Lung (tissue), 16 donors: Measurements from ENCODE around the gene RBP4. TPM values are rescaled to one million over a fixed set of nuclear protein-coding genes. Genes with fewer than 3 reads are reported as not detected.

Source experiments
- ATAC-seq: fragments of 200-7000 bp; cut with Tn5 transposase; one replicate; pipeline ENCODE4 v1.9.1; 2020; ENCODE audit warnings: moderate number of reproducible peaks; ENCODE audit not compliant: insufficient read depth, low FRiP score
- DNase-seq, 3 donors: peaks; one replicate each; pipeline ENCODE4 v3.0.0-alpha.2; 2013 to 2017
- H3K27ac ChIP-seq, 2 donors: one replicate each; pipeline ENCODE4 v1.5.1; 2013; ENCODE audit warnings: mild to moderate bottlenecking in 2 of 2, moderate library complexity in 2 of 2, control low read depth in 1 of 2, inconsistent platforms in 1 of 2, low read depth in 1 of 2, low read length in 1 of 2
- H3K27me3 ChIP-seq, 3 donors: one replicate each; pipeline ENCODE4 v1.5.1; 2013; ENCODE audit warnings: low read length in 2 of 3; ENCODE audit not compliant: control insufficient read depth in 3 of 3, insufficient read depth in 3 of 3
- H3K36me3 ChIP-seq, 4 donors: one replicate each; pipeline ENCODE4 v1.5.1; 2013; ENCODE audit warnings: low read length in 4 of 4, mild to moderate bottlenecking in 1 of 4, moderate library complexity in 1 of 4; ENCODE audit not compliant: control insufficient read depth in 4 of 4, insufficient read depth in 4 of 4
- H3K4me1 ChIP-seq, 5 donors: one replicate each; pipeline ENCODE4 v1.5.1; 2013; ENCODE audit warnings: low read length in 5 of 5, mild to moderate bottlenecking in 2 of 5, moderate library complexity in 1 of 5; ENCODE audit not compliant: control insufficient read depth in 5 of 5, insufficient read depth in 5 of 5
- H3K4me3 ChIP-seq: one replicate; pipeline ENCODE4 v1.5.1; 2013; ENCODE audit warnings: mild to moderate bottlenecking, control low read depth, moderate library complexity
- H3K9ac ChIP-seq, 2 donors: one replicate each; pipeline ENCODE4 v1.5.1; 2013; ENCODE audit warnings: low read length in 2 of 2, control low read depth in 1 of 2; ENCODE audit not compliant: insufficient read depth in 1 of 2
- H3K9me3 ChIP-seq, 4 donors: one replicate each; pipeline ENCODE4 v1.5.1; 2013; ENCODE audit warnings: low read length in 3 of 4, mild to moderate bottlenecking in 1 of 4, moderate library complexity in 1 of 4; ENCODE audit not compliant: control insufficient read depth in 4 of 4, insufficient read depth in 3 of 4
- WGBS, 2 donors: extraction: QIAGEN DNeasy Blood & Tissue Kit; methylation state at CpG; one replicate each; pipeline ENCODE4 v1.1.7; 2013; 5-methylcytosine and 5-hydroxymethylcytosine counted together
- long read RNA-seq, 5 donors: transcript quantifications; one replicate each; lab custom pipeline, GENCODE V29; 2026
- polyA plus RNA-seq, 2 donors: library from polyadenylated mRNA; stranded (reverse); fragments of 200-250 nt; gene quantifications; one replicate each; pipeline ENCODE4 v1.2.1, GENCODE V29; 2013
- total RNA-seq, 2 donors: library from RNA; depleted of rRNA in 1 of 2; stranded (reverse); fragments of >200 nt in 1 of 2; gene quantifications; one replicate each; pipeline ENCODE4 v1.2.1, GENCODE V29; 2014 to 2021
- TF ChIP-seq, protein P1 (sequence below): IDR thresholded peaks from 2 replicates; pipeline ENCODE4 v1.5.1; 2012; ENCODE audit warnings: mild to moderate bottlenecking; ENCODE audit errors: control extremely low read depth, extremely low read depth
- donor health status: control.
- donor health status: control.
- donor health status: Bipolar disorder and iron deficiency.
- donor health status: healthy.
- donor health status: DM: yes; HTN: yes; CAD: no.

Gene RBP4
- total RNA-seq (10 to 100 TPM in 1 of 2 donors, not detected in 1; 35.4 TPM), polyA plus RNA-seq (10 to 100 TPM in 1 of 2 donors, 1 to 10 TPM in 1; 7.3 to 14.7 TPM)
- long read RNA-seq, donor 1, result 0 reads
- long read RNA-seq, donor 2, result 0 reads
- long read RNA-seq, donor 3, result 0 reads
- long read RNA-seq, donor 4, result 0 reads
- long read RNA-seq, donor 5, partial matches to known transcripts, result 0 of 2 reads
- long read RNA-seq, donor 5, other reads (novel, unspliced or antisense), result 0 of 2 reads

DNA sequence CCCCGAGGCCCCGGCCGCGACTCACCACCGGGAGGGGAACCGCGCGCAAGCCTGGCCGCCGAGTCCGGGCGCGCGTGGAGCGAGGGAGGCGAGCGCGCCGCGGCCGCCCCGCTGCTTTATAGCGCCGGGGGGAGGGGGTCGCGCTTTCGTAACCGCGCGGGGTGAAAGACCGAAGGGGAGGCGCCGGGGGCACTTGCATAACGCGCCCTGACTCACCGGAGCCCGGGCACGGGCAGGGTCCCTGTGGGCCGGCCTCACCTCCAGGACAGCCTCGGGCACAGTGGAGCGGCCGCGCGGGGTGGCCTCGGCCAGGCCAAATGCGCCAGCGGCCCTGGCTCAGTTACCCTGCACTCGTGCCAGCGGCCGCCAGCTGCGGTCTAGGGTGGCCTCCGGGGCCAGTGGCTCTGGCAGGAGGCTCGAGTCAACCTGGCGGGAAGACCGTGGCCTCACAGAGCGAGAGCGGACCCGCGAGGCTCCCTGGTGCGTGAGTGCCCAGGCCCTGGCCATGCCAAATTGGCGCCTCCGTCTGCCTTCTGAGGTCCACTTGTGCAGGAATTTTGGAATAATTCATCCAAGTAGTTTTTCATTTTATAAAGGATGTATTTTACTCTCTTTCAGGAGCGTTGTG, at the start of gene RBP4:
TSS of gene RBP4 (minus strand) at position 90 of the 628 bp plus-strand sequence. CDS start 207 bp downstream, outside the sequence.
- no peak within 1 kb of the TSS for H3K9ac ChIP-seq
- WGBS, 2 donors, result 2% methylated on average over 31 to 63 of the region's 63 CpGs
- no peaks in the 10 kb centered on the region for H3K36me3 ChIP-seq
- H3K27me3 ChIP-seq, result peaks cover 8 to 50% (median 29%) of the 10 kb centered on the region in 3 donors
- H3K4me1 ChIP-seq, result peaks cover 0 to 8% (median 0%) of the 10 kb centered on the region in 5 donors
- H3K27ac ChIP-seq, result no peak within 1 kb of the TSS
- no peak for ATAC-seq
- no peaks in the 10 kb centered on the region for H3K9me3 ChIP-seq
- DNase-seq, result peak in 1 of 3 donors; percentile 10
- TF ChIP-seq, protein P1, sequence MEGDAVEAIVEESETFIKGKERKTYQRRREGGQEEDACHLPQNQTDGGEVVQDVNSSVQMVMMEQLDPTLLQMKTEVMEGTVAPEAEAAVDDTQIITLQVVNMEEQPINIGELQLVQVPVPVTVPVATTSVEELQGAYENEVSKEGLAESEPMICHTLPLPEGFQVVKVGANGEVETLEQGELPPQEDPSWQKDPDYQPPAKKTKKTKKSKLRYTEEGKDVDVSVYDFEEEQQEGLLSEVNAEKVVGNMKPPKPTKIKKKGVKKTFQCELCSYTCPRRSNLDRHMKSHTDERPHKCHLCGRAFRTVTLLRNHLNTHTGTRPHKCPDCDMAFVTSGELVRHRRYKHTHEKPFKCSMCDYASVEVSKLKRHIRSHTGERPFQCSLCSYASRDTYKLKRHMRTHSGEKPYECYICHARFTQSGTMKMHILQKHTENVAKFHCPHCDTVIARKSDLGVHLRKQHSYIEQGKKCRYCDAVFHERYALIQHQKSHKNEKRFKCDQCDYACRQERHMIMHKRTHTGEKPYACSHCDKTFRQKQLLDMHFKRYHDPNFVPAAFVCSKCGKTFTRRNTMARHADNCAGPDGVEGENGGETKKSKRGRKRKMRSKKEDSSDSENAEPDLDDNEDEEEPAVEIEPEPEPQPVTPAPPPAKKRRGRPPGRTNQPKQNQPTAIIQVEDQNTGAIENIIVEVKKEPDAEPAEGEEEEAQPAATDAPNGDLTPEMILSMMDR, result no peak
- H3K4me3 ChIP-seq, result peak within 1 kb of the TSS; percentile 7

DNA sequence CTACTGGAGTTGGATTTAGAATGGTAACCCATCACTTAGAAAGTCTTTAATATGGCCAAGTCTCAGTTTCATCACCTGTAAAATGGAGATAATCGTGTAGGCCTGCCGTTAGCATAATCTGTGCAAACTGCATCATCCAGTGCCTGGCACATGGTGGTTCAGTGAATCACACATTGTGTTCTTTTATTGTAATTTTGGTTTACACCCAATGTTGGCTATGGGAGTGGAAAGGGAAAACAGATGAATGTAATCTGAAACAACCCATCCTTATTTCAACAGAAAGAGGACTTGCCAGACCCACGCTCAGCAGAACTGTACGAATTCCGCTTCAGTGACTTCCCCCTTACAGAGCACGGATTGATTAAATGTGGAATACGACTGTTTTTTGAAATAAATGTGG, 38.8 kb upstream of the RBP4 start:
- ATAC-seq (no peak), DNase-seq (no peak)
- Histone ChIP-seq H3K36me3 (no peaks in the 10 kb centered on the region), H3K4me1 (no peaks in the 10 kb centered on the region), H3K9me3 (peaks cover 0 to 2% (median 0%) of the 10 kb centered on the region in 4 donors), H3K27ac (no peak overlapping the region), H3K9ac (no peak overlapping the region), H3K4me3 (no peak overlapping the region), H3K27me3 (peaks cover 0 to 2% (median 0%) of the 10 kb centered on the region in 3 donors)
- TF ChIP-seq, protein P1, result no peak
- 93 to 94% methylated on average over 7 of the region's 7 CpGs for WGBS, 2 donors

DNA sequence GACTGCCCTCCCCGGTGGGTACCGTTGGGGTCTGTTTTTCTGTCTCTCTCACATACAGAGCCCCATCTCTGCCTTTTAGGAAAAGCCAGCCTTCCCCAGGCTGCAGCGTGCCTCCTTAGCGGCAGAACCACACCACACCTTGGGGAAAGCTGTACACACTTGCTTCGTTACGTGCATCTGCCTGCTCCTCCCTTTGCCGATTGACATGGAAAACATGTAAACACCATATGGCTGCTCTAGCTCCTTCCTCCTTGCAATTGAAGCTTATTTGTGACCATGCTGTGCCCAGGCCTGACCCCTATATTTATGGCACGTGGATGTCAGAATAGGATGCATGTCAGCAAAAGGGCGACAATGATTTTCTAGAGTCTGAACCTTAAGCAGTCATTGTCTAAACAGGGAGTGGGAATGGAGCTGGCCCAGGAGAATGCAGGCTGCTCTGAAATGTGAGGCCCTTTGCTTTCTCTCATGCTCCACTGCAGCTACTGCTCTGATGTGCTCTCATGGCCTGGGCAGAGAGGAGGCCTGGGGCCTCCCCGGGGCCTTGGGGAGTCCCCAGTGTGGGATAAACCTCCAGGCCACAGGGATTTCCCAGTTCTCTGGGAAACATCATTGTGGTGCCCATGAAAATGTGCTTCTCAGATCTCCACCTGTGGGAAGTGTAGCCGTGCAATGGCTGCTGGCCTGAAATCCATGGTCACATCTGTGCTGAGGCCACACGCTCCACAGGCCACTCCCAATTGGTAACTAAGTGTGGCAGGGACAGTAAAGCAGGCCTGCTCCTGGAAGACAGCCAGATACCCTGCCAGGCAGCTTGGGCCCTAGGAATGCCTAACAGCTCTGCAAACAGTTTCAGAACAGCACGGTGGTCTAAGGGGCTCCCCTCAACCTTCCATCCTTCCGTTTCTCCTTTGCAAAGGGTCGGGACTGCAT, 29.9 kb upstream of the RBP4 start:
- H3K27ac ChIP-seq, result no peak overlapping the region
- no peak for ATAC-seq

More for the DNA sequence above, 29.9 kb upstream of the RBP4 start:
- WGBS, 2 donors, result 81 to 82% methylated on average over 15 of the region's 15 CpGs
- no peaks in the 10 kb centered on the region for H3K4me1 ChIP-seq
- H3K9ac ChIP-seq, result no peak overlapping the region
- peak; percentile 2 to 33 (median 29) for DNase-seq
- TF ChIP-seq, protein P1, result no peak
- H3K4me3 ChIP-seq, result no peak overlapping the region
- H3K27me3 ChIP-seq, result no peaks in the 10 kb centered on the region
- H3K9me3 ChIP-seq, result peaks cover 0 to 3% (median 0%) of the 10 kb centered on the region in 4 donors
- H3K36me3 ChIP-seq, result no peaks in the 10 kb centered on the region
